ENCODE data around the gene LY6G6F.
A peak's percentile ranks its signal among the peaks of the same experiment; 100 is the strongest.

The LY6G6F gene

DNA sequence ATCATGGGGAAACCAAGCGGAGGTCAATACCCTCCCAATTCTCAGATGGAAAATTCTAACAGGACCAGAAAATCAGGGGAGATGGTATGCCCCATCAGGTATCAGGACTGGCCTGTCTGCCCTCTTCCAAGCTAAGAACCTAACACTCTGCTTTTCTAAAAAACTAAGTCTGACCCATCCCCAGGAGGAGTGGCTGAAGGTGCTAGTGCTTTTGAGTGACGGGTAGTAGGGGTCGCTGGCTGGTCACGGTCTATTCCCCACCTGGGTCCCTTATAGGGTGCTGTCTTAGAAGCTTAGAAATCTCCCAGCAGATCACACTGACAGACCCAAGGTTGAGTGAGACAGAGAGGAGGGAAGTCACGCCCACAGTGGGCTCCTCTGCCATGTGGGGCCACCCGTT is 13.1 kb upstream of the LY6G6F start:
- peaks cover 25% of the 10 kb centered on the region for H3K4me1 Mint-ChIP-seq
- H3K4me3 Mint-ChIP-seq = no peak overlapping the region
- H3K27ac Mint-ChIP-seq = no peak overlapping the region
- TF ChIP-seq, protein P1, sequence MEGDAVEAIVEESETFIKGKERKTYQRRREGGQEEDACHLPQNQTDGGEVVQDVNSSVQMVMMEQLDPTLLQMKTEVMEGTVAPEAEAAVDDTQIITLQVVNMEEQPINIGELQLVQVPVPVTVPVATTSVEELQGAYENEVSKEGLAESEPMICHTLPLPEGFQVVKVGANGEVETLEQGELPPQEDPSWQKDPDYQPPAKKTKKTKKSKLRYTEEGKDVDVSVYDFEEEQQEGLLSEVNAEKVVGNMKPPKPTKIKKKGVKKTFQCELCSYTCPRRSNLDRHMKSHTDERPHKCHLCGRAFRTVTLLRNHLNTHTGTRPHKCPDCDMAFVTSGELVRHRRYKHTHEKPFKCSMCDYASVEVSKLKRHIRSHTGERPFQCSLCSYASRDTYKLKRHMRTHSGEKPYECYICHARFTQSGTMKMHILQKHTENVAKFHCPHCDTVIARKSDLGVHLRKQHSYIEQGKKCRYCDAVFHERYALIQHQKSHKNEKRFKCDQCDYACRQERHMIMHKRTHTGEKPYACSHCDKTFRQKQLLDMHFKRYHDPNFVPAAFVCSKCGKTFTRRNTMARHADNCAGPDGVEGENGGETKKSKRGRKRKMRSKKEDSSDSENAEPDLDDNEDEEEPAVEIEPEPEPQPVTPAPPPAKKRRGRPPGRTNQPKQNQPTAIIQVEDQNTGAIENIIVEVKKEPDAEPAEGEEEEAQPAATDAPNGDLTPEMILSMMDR (IDR thresholded peaks at IDR 0.05) = no peak
- no peaks in the 10 kb centered on the region for H3K9me3 Mint-ChIP-seq
- no peaks in the 10 kb centered on the region for H3K27me3 Mint-ChIP-seq (ENCODE audit: low read depth, poor library complexity)
- no peak for DNase-seq
- H3K36me3 Mint-ChIP-seq (ENCODE audit: low read depth) = peaks cover 60% of the 10 kb centered on the region

DNA sequence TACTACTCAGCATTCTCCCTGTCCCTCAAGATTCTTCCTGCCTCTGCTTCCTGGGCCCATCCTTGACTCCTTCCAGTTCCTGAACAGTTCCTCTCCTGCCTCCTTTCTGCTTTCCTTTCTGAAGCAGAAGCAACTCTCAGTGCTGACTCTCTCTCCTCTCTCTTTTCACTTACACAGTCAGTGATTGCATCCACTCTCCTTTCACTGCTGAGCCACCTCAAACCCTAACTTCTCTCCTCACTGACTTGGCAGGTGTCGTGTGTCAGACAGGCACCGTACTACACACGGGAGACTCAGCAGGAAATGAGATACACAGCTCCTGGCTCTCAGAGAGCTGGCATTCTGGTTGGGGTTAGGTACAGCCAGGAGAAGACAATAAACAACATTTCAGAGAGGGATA is 9.1 kb upstream of the LY6G6F start:
- Mint-ChIP-seq H3K27me3 (ENCODE audit: low read depth, poor library complexity) (peaks cover 2% of the 10 kb centered on the region), H3K4me3 (no peak overlapping the region), H3K4me1 (peaks cover 31% of the 10 kb centered on the region), H3K27ac (peak overlapping the region; percentile 57), H3K36me3 (ENCODE audit: low read depth) (peaks cover 50% of the 10 kb centered on the region), H3K9me3 (no peaks in the 10 kb centered on the region)
- DNase-seq = no peak
- TF ChIP-seq, protein P1 (IDR thresholded peaks at IDR 0.05) = no peak

DNA sequence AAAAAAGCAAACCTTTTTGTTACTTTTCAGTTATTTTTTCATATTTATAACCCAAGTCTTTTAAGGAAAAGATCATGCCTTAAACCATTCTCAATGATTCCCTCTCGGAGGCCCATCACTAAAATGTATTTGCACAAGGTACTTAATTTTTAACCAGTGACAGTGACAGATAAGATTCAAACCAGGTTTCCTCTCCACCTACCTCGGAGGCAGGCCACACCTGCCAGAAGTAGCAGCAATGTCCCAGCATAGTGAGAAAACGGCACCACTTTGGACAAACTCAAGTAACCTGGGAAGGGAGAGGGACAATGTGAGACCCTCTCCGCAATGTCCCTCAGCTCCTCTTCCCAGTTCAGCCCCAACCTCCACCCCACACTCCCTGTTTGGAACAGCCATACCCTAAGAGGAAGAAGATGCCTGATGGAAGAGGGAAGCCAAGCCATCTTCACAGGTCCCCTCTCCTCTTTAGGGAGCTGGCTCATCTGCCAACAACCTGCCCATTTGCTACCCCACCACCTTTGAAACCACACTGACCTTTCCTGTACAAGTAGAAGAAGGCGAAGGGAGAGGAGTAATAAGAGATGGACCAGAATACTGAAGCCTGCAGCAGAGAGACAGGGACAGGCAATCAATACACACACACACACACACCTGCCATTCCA is 5.8 kb upstream of the LY6G6F start:
- no peak for DNase-seq
- Mint-ChIP-seq H3K36me3 (ENCODE audit: low read depth) (peaks cover 31% of the 10 kb centered on the region), H3K27ac (peak overlapping the region; percentile 14), H3K9me3 (no peaks in the 10 kb centered on the region), H3K4me3 (peak overlapping the region; percentile 66), H3K27me3 (ENCODE audit: low read depth, poor library complexity) (peaks cover 2% of the 10 kb centered on the region), H3K4me1 (peaks cover 37% of the 10 kb centered on the region)
- TF ChIP-seq, protein P1 (IDR thresholded peaks at IDR 0.05) = no peak

DNA sequence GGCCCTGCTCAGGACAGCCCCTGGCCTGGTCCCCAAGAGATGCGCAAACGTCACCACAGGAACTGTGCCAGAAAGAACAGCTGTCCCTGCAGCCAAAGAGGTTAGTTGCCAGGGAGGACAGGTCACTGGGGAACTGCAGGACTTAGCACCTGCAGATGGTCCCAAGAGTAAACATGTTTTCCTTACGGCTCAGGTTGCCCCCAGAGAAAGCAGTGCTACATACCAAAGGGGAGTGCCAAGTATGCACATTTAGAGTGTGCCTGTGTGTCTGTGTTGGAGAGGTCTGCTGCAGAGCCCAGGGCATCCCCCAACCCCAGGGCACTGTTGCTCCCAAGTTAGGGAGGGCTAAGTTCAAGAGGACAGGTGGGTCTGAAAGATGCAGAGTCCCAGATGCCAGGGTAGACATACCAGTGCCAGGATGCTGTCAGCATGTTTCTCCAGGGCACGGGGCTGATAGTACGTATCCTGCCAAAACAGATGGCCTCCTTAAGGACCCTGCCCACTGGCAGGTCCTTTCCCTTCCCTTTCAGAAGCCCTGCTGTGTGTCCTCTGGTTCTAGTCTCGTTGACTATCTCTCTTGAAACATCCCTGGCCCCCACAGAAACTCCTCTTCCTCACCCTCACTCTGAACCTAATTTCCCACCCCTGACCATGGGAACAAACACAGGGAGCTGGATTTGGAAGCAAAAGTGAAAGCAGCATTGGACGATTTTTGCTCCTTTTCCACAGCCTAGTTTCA is 4.8 kb upstream of the LY6G6F start:
- Mint-ChIP-seq H3K4me3 (peak overlapping the region; percentile 96), H3K9me3 (no peaks in the 10 kb centered on the region), H3K27me3 (ENCODE audit: low read depth, poor library complexity) (peaks cover 7% of the 10 kb centered on the region), H3K4me1 (peaks cover 39% of the 10 kb centered on the region), H3K36me3 (ENCODE audit: low read depth) (peaks cover 24% of the 10 kb centered on the region), H3K27ac (peak overlapping the region; percentile 96)
- TF ChIP-seq, protein P1 (IDR thresholded peaks at IDR 0.05) = no peak
- no peak for DNase-seq

DNA sequence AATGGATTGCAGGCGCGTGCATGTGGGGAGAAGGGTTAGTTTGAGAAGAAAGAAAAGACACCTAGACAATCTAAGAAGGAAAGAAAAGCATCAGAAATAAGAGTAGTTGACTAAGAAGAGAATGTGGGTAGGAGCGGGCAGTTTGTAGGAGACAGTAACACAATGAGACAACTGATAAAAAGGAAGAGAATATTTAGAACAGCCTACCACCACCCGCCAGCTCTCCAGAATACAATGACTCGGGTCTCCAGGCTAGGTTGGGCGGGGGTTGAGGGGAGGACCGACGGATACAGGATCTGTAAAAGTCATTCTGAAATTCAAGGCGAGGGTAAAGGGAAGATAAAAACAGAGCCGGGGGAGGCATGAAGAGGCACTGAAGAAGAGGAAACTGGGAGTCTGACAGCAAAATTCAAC is 4.3 kb upstream of the LY6G6F start:
- Mint-ChIP-seq H3K4me1 (peaks cover 40% of the 10 kb centered on the region), H3K36me3 (ENCODE audit: low read depth) (peaks cover 18% of the 10 kb centered on the region), H3K27me3 (ENCODE audit: low read depth, poor library complexity) (peaks cover 7% of the 10 kb centered on the region), H3K4me3 (peak overlapping the region; percentile 96), H3K9me3 (no peaks in the 10 kb centered on the region), H3K27ac (peak overlapping the region; percentile 96)
- TF ChIP-seq, protein P1 (IDR thresholded peaks at IDR 0.05) = no peak
- no peak for DNase-seq
